ENCODE data around the gene COA7.

DNA sequence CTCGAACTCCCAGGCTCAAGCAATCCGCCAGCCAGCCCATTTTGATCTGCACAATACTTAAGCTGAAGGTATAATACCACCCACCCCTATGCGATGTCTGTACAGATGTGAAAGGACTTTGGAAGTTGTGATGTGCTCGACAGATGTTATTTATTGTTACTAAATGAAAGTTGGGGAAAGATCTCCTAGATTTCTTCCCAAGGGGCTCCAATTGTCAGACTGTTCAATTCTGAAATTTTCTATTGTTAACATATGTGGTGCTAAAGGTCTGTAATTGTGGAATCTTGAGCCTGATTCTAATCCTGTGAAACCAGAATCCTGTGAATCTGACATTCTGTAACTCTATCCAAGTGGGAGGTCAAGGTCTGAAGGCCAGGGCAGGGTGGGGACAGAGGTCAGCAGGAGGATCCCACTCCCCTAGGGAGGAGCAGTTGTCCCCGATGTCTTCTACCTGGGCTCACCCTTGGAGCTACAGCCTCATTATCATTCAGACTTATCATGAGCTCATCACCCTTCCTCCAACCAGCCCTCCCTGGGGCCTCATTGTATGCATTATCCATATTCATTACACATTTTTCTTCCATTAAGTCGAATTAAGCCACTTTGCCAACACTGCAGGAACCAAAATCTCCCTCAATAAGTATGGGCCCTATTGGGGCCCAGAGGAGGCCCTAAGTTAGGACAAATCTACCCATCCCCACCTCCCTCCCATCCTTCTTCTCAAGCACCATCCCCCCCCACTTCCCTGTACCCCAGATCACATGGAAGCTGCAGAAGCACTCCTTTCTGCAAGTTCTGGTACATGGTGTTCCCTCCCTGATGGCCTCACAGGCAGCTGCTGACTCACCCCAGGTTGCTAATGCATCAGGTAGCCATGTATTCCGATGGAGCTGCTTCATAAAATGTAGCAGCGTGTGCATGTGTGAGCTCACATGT is 32.9 kb downstream of the COA7 start:
- TF ChIP-seq CEBPB (IDR thresholded peaks at IDR 0.05; ENCODE audit: low read depth, low read length) = no peak
- TF ChIP-seq, protein P1, sequence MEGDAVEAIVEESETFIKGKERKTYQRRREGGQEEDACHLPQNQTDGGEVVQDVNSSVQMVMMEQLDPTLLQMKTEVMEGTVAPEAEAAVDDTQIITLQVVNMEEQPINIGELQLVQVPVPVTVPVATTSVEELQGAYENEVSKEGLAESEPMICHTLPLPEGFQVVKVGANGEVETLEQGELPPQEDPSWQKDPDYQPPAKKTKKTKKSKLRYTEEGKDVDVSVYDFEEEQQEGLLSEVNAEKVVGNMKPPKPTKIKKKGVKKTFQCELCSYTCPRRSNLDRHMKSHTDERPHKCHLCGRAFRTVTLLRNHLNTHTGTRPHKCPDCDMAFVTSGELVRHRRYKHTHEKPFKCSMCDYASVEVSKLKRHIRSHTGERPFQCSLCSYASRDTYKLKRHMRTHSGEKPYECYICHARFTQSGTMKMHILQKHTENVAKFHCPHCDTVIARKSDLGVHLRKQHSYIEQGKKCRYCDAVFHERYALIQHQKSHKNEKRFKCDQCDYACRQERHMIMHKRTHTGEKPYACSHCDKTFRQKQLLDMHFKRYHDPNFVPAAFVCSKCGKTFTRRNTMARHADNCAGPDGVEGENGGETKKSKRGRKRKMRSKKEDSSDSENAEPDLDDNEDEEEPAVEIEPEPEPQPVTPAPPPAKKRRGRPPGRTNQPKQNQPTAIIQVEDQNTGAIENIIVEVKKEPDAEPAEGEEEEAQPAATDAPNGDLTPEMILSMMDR (conservative IDR thresholded peaks at IDR 0.05; ENCODE audit: low read depth, low read length) = no peak
- no peak for TF ChIP-seq NFE2L2 (IDR thresholded peaks at IDR 0.05; ENCODE audit: low read depth, low read length)
- no peak for TF ChIP-seq FOS (IDR thresholded peaks at IDR 0.05; ENCODE audit: low read depth, low read length)
- no peak for TF ChIP-seq POLR2A (IDR thresholded peaks at IDR 0.05; ENCODE audit: low read depth, low read length)
- TF ChIP-seq, protein P2, sequence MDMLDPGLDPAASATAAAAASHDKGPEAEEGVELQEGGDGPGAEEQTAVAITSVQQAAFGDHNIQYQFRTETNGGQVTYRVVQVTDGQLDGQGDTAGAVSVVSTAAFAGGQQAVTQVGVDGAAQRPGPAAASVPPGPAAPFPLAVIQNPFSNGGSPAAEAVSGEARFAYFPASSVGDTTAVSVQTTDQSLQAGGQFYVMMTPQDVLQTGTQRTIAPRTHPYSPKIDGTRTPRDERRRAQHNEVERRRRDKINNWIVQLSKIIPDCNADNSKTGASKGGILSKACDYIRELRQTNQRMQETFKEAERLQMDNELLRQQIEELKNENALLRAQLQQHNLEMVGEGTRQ (IDR thresholded peaks at IDR 0.05; ENCODE audit: low read depth, low read length) = no peak
- no peak for TF ChIP-seq RCOR1 (IDR thresholded peaks at IDR 0.05; ENCODE audit: insufficient replicate concordance, low read length)
- TF ChIP-seq RFX5 (IDR thresholded peaks at IDR 0.05; ENCODE audit: low read depth, low read length) = no peak
- no peak for TF ChIP-seq RAD21 (IDR thresholded peaks at IDR 0.05; ENCODE audit: low read length)
- no peak for TF ChIP-seq MAZ (IDR thresholded peaks at IDR 0.05; ENCODE audit: borderline replicate concordance, low read depth, low read length)
